22Rv1 (cell line): Measurements from ENCODE around the gene RALGAPA1.

Experiments
- ZFX ChIP-seq: fragments of 450-650 bp; IDR thresholded peaks from 2 replicates; pipeline ENCODE4 v1.6.1; 2017; ENCODE audit warnings: antibody characterized with exemption, borderline replicate concordance
- TF ChIP-seq, protein P1 (sequence below): fragments of 450-650 bp; IDR thresholded peaks from 2 replicates; pipeline ENCODE4 v1.5.1; 2017; ENCODE audit warnings: mild to moderate bottlenecking

DNA sequence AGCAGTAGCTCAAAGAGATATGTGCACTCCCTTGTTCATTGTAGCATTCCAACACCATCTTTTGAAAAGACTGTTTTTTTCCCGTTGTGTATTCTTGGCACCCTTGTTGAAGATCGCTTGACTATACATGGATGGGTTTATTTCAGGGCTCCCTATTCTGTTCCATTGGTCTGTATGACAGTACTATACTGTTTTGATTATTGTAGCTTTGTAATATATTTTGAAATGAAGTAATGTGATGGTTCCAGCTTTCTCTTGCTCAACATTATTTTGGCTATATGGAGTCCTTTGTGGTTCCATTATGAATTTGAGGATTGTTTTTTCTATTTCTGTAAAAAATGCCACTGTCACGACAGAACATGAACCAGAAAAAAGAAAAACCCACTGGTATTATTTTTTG lies 42.7 kb upstream of the RALGAPA1 start:
- TF ChIP-seq, protein P1, sequence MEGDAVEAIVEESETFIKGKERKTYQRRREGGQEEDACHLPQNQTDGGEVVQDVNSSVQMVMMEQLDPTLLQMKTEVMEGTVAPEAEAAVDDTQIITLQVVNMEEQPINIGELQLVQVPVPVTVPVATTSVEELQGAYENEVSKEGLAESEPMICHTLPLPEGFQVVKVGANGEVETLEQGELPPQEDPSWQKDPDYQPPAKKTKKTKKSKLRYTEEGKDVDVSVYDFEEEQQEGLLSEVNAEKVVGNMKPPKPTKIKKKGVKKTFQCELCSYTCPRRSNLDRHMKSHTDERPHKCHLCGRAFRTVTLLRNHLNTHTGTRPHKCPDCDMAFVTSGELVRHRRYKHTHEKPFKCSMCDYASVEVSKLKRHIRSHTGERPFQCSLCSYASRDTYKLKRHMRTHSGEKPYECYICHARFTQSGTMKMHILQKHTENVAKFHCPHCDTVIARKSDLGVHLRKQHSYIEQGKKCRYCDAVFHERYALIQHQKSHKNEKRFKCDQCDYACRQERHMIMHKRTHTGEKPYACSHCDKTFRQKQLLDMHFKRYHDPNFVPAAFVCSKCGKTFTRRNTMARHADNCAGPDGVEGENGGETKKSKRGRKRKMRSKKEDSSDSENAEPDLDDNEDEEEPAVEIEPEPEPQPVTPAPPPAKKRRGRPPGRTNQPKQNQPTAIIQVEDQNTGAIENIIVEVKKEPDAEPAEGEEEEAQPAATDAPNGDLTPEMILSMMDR = no peak
- TF ChIP-seq ZFX = no peak
